B cell (primary cell): ENCODE measurements around the gene KIF16B. TPM values are rescaled to one million over a fixed set of nuclear protein-coding genes. Genes with fewer than 3 reads are reported as not detected.

Experiments
- ATAC-seq: fragments of 200-7000 bp; cut with Tn5 transposase; one replicate; pipeline ENCODE4 v1.10.0; 2021; ENCODE audit warnings: low read depth, mild to moderate bottlenecking, moderate number of reproducible peaks, moderate library complexity
- CTCF ChIA-PET: fragments of 350-600 bp; sonication (Branson Sonifier 250); formaldehyde crosslinking; loops from one replicate; lab custom pipeline; 2021; ENCODE audit warnings: antibody characterized with exemption, inconsistent platforms; lab: Charles Lee
- POLR2A ChIA-PET: fragments of 350-600 bp; sonication (Branson Sonifier 250); formaldehyde crosslinking; loops from one replicate; lab custom pipeline; 2021; ENCODE audit warnings: antibody characterized with exemption; lab: Charles Lee
- DNase-seq: peaks from one replicate; pipeline ENCODE4 v3.0.0; 2013
- H2AFZ ChIP-seq: 2 replicates; pipeline ENCODE4 v1.6.1; 2012; ENCODE audit warnings: mild to moderate bottlenecking, low read depth, low read length; ENCODE audit not compliant: insufficient read depth, poor library complexity, severe bottlenecking
- H3K27ac ChIP-seq, 2 donors: 1 replicate in 1 of 2; 2 replicates in 1 of 2; pipeline ENCODE4 v1.5.1; 2012 to 2013; ENCODE audit warnings: low read length in 2 of 2, mild to moderate bottlenecking in 2 of 2, moderate library complexity in 1 of 2
- H3K27me3 ChIP-seq, 4 experiments: fragments of 200-600 bp in 1 of 4; sonication (generic) in 1 of 4; replicated peaks in 1 of 4; 1 replicate in 2 of 4; 2 replicates in 2 of 4; pipeline versions ENCODE4 v1.6.1 to v1.7.0; 2013 to 2016; ENCODE audit warnings: low read length in 3 of 4, mild to moderate bottlenecking in 2 of 4, mixed read lengths in 1 of 4, moderate library complexity in 1 of 4; ENCODE audit not compliant: insufficient read depth in 4 of 4, control insufficient read depth in 3 of 4; ENCODE audit errors: control extremely low read depth in 1 of 4
- H3K36me3 ChIP-seq, 2 experiments: replicated peaks in 1 of 2; 1 replicate in 1 of 2; 2 replicates in 1 of 2; pipeline versions ENCODE4 v1.6.1 to v1.7.1; 2013; ENCODE audit warnings: low read length in 1 of 2; ENCODE audit not compliant: insufficient read depth in 2 of 2, control insufficient read depth in 1 of 2; ENCODE audit errors: control extremely low read depth in 1 of 2, extremely low read depth in 1 of 2
- H3K4me1 ChIP-seq, 2 donors: fragments of 200-600 bp in 1 of 2; sonication (generic) in 1 of 2; 1 replicate in 1 of 2; 2 replicates in 1 of 2; pipeline versions ENCODE4 v1.5.1 to v1.6.1; 2013 to 2017; ENCODE audit warnings: low read length in 2 of 2; ENCODE audit not compliant: control insufficient read depth in 2 of 2, insufficient read depth in 2 of 2
- H3K4me2 ChIP-seq: replicated peaks from 2 replicates; pipeline ENCODE3; 2012; ENCODE audit warnings: mild to moderate bottlenecking, low read depth, low read length; ENCODE audit not compliant: poor library complexity, severe bottlenecking
- H3K4me3 ChIP-seq, 5 experiments: fragments of 200-600 bp in 1 of 5; sonication (generic) in 1 of 5; 1 replicate in 3 of 5; 2 replicates in 2 of 5; pipeline versions ENCODE4 v1.5.1 to v1.7.0; 2011 to 2016; ENCODE audit warnings: low read length in 4 of 5, mild to moderate bottlenecking in 4 of 5, low read depth in 2 of 5, control low read depth in 1 of 5, moderate library complexity in 1 of 5; ENCODE audit not compliant: insufficient read depth in 1 of 5; ENCODE audit errors: control extremely low read depth in 1 of 5, extremely low read depth in 1 of 5
- H3K79me2 ChIP-seq: fragments of 200-600 bp; sonication (generic); one replicate; pipeline ENCODE4 v1.6.0; 2016; ENCODE audit warnings: low read length; ENCODE audit not compliant: control insufficient read depth, insufficient read depth
- H3K9ac ChIP-seq: fragments of 200-600 bp; sonication (generic); 2 replicates; pipeline ENCODE4 v1.6.1; 2017; ENCODE audit warnings: mild to moderate bottlenecking, low read length, moderate library complexity
- H3K9me3 ChIP-seq, 3 donors: one replicate each; pipeline versions ENCODE4 v1.6.1 to v1.7.1; 2013; ENCODE audit warnings: low read length in 2 of 3; ENCODE audit not compliant: control insufficient read depth in 2 of 3, insufficient read depth in 1 of 3; ENCODE audit errors: control extremely low read depth in 1 of 3
- H4K20me1 ChIP-seq: 2 replicates; pipeline ENCODE4 v1.6.0; 2012; ENCODE audit warnings: mild to moderate bottlenecking, low read length; ENCODE audit not compliant: insufficient read depth, control insufficient read depth, poor library complexity, severe bottlenecking
- H3K27ac Mint-ChIP-seq: one replicate; pipeline ENCODE4 v1.8.0; 2021; ENCODE audit warnings: mixed read lengths
- H3K27me3 Mint-ChIP-seq: one replicate; pipeline ENCODE4 v1.8.0; 2021; ENCODE audit warnings: mixed read lengths
- H3K4me1 Mint-ChIP-seq: one replicate; pipeline ENCODE4 v1.8.0; 2021; ENCODE audit warnings: mixed read lengths
- H3K4me3 Mint-ChIP-seq: one replicate; pipeline ENCODE4 v1.8.0; 2021; ENCODE audit warnings: mixed read lengths
- H3K9me3 Mint-ChIP-seq: one replicate; pipeline ENCODE4 v1.8.0; 2022; ENCODE audit warnings: mixed read lengths; ENCODE audit not compliant: insufficient read depth
- EZH2 ChIP-seq: IDR thresholded peaks from 2 replicates; pipeline ENCODE4 v1.6.1; 2012; ENCODE audit warnings: borderline replicate concordance, low read depth, mild to moderate bottlenecking, moderate library complexity, low read length; ENCODE audit not compliant: insufficient read depth, poor library complexity, severe bottlenecking
- WGBS: methylation state at CpG from one replicate; pipeline ENCODE4 v1.1.5; 2013; ENCODE audit warnings: missing lambda C conversion rate; ENCODE audit not compliant: insufficient coverage; 5-methylcytosine and 5-hydroxymethylcytosine counted together
- intact Hi-C: fragments of 100-400 bp; cut with micrococcal nuclease; formaldehyde crosslinking; loops from one replicate; pipeline ENCODE4 v1.10.0; 2022
- polyA plus RNA-seq: library from polyadenylated mRNA; depleted of rRNA; stranded (reverse); fragments of >200 nt; gene quantifications from 2 replicates; pipeline ENCODE4 v1.2.3, GENCODE V29; 2012
- total RNA-seq, 2 donors: library from RNA; stranded (reverse); fragments of 120-200 nt in 1 of 2; gene quantifications; 1 replicate in 1 of 2; 2 replicates in 1 of 2; pipeline versions ENCODE4 v1.2.3 to v1.2.4, GENCODE V29; 2013 to 2022
- TF ChIP-seq, protein P1 (sequence below): fragments of 200-600 bp; IDR thresholded peaks from one replicate; pipeline ENCODE4 v1.8.0; 2022; ENCODE audit warnings: antibody characterized with exemption, mild to moderate bottlenecking

Gene KIF16B
- total and polyA plus RNA-seq, 2 donors (not counting 1 experiment from before 2014, with no cell fraction given), result 4.5 to 13.0 TPM

DNA sequence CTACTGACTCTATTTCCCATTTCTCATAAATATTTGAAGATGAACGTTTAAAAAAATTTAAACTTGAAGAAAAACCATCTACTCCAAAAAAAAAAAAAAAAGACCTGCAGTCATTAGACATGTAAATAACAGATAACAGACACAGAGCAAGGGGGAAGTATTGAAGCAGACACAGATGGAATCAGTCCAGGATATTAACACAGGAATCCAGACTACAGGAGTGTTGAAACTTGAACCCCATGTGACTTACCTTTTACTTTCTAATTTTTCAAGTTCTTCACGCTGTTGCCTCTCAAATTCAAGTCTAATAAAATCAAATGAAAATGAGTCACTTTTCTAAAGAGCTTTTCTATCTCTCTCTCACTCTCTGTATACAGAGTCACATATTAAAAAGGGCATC, 191.8 kb downstream of the KIF16B start:
- peaks cover 0 to 9% of the 10 kb centered on the region in 2 experiments for H3K36me3 ChIP-seq
- intact Hi-C loops, result no loop called here
- H3K79me2 ChIP-seq, result no peaks in the 10 kb centered on the region
- H3K9me3 ChIP-seq, result no peaks in the 10 kb centered on the region
- POLR2A ChIA-PET, result no interaction called here
- Mint-ChIP-seq H3K4me3 (no peak overlapping the region), H3K27ac (no peak overlapping the region), H3K9me3 (no peaks in the 10 kb centered on the region), H3K27me3 (no peaks in the 10 kb centered on the region), H3K4me1 (peaks cover 3% of the 10 kb centered on the region)
- no peaks in the 10 kb centered on the region for H4K20me1 ChIP-seq
- H3K4me3 ChIP-seq, result no peak overlapping the region
- H3K4me2 ChIP-seq, result no peak overlapping the region
- TF ChIP-seq, protein P1, sequence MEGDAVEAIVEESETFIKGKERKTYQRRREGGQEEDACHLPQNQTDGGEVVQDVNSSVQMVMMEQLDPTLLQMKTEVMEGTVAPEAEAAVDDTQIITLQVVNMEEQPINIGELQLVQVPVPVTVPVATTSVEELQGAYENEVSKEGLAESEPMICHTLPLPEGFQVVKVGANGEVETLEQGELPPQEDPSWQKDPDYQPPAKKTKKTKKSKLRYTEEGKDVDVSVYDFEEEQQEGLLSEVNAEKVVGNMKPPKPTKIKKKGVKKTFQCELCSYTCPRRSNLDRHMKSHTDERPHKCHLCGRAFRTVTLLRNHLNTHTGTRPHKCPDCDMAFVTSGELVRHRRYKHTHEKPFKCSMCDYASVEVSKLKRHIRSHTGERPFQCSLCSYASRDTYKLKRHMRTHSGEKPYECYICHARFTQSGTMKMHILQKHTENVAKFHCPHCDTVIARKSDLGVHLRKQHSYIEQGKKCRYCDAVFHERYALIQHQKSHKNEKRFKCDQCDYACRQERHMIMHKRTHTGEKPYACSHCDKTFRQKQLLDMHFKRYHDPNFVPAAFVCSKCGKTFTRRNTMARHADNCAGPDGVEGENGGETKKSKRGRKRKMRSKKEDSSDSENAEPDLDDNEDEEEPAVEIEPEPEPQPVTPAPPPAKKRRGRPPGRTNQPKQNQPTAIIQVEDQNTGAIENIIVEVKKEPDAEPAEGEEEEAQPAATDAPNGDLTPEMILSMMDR, result no peak
- TF ChIP-seq EZH2, result no peak
- CTCF ChIA-PET, result no interaction called here
- H3K27me3 ChIP-seq, result no peaks in the 10 kb centered on the region
- H3K27ac ChIP-seq, result no peak overlapping the region
- H2AFZ ChIP-seq, result no peak overlapping the region
- H3K4me1 ChIP-seq, result no peaks in the 10 kb centered on the region
- no peak overlapping the region for H3K9ac ChIP-seq
- no peak for ATAC-seq
- 100% methylated on average over 1 of the region's 2 CpGs for WGBS
- DNase-seq, result no peak

DNA sequence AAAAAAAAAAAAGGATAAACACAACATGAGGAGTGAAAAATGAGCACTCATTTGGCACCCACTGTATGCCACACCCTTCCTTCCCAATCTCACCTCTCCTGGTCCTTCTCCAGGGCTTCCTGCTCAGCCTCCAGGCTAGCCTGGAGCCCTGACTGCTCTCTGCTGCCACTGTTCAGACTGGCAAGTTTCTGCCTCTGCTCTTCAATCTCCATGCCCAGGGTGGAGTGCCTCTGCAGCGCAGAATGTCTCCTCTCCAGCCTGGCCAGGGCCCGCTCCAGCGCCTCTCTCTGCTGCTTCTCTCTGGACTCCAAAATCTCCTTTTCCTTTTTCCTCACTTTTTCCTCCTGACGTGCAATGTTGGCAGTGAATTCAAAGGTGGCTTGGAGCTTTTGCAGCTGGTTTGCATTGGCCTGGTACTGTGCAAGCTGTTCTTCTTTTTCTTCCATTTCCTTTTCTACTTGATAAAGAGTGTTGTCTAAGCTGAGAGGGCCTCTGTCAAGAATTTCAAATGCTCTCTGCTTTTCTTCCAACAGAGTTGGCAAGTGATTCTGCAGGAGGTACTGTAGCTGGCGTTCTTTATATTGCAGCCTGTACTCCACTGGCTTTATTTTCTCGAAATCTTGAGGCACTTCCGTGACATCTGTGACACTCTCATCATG, 194.4 kb downstream of the KIF16B start:
- no peak overlapping the region for H3K9ac ChIP-seq
- H4K20me1 ChIP-seq, result no peaks in the 10 kb centered on the region
- no peak overlapping the region for H3K4me3 ChIP-seq
- DNase-seq, result no peak
- H3K27ac Mint-ChIP-seq, result no peak overlapping the region
- H3K4me3 Mint-ChIP-seq, result no peak overlapping the region
- H3K27ac ChIP-seq, result no peak overlapping the region
- no peaks in the 10 kb centered on the region for H3K27me3 ChIP-seq
- no peaks in the 10 kb centered on the region for H3K27me3 Mint-ChIP-seq
- no peak overlapping the region for H2AFZ ChIP-seq
- H3K9me3 ChIP-seq, result no peaks in the 10 kb centered on the region
- no peak for TF ChIP-seq EZH2
- TF ChIP-seq, protein P1, result no peak
- intact Hi-C loops, result no loop called here
- H3K9me3 Mint-ChIP-seq, result no peaks in the 10 kb centered on the region
- H3K4me1 Mint-ChIP-seq, result no peaks in the 10 kb centered on the region
- no peak overlapping the region for H3K4me2 ChIP-seq
- no peaks in the 10 kb centered on the region for H3K4me1 ChIP-seq
- no peak for ATAC-seq
- WGBS, result 93% methylated on average over 3 of the region's 7 CpGs
- CTCF ChIA-PET, result no interaction called here
- no peaks in the 10 kb centered on the region for H3K79me2 ChIP-seq
- POLR2A ChIA-PET, result no interaction called here
- H3K36me3 ChIP-seq, result peaks cover 0 to 11% of the 10 kb centered on the region in 2 experiments
